Stimulated activated CD4-positive, alpha-beta T cell treated with anti-CD3 and anti-CD28 coated beads, Interleukin-15, amount 100 ng/mL, for 24 hours (primary cell): ENCODE measurements around the gene PAM16.
"Not testable (repeated sequence)": the region's sequence is repeated elsewhere in the genome, so short reads cannot be mapped to it uniquely, and the experiment has no call there.

Experiments used
- DNase-seq: peaks from one replicate; pipeline ENCODE4 v3.0.0-alpha.2; 2020

Gene PAM16

GRCh38 chr16:4350787-4351659 is at the start of gene PAM16:
Gene PAM16 (minus strand): TSS chr16:4351321. CDS start chr16:4351234, 87 bp downstream.
- peak; percentile 99 for DNase-seq

DNA sequence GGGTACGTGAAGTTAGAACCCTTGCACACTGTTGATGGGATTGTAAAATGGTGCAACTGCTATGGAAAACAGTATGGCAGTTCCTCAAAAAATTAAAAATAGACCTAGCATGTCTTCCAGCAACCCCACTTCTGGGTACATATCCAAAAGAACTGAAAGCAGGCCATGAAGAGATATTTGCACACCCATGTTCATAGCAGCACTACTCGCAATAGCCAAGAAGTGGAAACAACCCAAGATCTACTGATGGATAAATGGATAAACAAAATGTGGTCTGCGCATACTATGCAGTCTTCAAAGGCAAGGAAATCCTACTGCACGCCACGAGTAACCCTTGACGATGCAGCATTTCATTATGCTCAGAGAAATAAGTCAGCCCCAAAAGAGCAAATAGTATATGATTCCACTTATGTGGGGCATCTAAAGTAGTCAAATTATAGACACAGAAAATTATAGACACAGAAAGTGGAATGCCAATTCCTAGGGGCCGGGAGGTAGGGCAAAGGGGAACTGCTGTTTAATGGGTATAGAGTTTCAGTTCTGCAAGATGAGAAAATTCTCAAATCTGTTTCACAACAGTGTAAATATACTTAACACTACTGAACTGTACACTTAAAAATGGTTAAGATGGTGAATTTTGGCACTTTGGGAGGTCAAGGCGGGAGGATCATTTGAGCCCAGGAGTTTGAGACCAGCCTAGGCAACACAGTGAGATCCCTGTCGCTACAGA is 48.0 kb upstream of the PAM16 start:
- no peak for DNase-seq

DNA sequence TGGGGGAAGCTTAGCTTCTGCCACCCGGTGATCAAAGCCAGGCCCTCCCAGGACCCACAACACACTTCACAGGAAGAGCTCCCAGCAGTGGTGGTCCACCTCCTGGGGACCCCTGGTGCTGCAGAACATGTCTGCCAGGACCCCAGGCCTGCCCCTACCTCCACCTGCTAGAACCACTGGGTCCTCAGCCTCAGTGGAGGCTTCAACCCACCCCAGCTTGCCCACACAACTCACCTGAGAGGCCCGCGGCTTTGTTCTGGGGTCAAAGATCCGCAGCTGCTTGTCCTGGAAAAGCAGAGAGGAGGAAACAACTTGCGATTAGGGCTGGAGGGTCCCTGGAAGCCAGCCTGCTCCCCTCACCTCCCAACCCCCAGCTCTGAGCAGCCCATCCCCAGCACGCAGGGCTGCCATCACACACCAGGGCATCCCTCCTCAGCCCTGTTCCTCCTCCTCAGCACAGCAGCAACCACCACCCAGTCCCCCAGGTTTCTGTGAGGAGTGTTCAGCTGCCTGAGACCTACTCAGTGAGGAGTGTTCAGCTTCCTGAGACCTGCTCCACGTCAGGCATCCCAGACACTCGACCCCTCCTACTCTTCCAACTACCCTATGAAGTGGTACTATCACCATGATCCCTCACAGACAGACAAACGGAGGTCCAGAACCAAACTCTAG is 44.1 kb upstream of the PAM16 start:
- no peak for DNase-seq

GRCh38 chr16:4393850-4394249 is 42.7 kb upstream of the PAM16 start:
- DNase-seq = not testable (repeated sequence)

DNA sequence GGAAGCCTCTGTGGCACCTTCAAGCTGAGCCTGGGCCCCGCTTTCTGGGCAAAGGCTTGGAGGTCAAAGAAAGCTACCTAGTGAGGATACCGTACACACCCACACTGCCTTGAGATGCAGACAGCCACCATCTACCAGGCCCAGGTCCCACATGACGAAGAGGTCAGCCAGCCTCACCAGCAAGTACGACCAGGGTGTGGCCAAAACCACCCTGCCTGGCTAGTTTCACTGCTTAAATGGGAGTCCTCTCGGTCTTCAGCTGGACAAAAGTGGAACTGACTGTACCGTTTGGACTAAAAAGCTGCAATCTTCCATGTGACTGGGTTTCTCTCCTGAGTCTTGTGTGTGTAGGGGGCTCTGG is 42.1 kb upstream of the PAM16 start:
- no peak for DNase-seq

GRCh38 chr16:4392382-4393239 is 41.5 kb upstream of the PAM16 start:
- no peak for DNase-seq

DNA sequence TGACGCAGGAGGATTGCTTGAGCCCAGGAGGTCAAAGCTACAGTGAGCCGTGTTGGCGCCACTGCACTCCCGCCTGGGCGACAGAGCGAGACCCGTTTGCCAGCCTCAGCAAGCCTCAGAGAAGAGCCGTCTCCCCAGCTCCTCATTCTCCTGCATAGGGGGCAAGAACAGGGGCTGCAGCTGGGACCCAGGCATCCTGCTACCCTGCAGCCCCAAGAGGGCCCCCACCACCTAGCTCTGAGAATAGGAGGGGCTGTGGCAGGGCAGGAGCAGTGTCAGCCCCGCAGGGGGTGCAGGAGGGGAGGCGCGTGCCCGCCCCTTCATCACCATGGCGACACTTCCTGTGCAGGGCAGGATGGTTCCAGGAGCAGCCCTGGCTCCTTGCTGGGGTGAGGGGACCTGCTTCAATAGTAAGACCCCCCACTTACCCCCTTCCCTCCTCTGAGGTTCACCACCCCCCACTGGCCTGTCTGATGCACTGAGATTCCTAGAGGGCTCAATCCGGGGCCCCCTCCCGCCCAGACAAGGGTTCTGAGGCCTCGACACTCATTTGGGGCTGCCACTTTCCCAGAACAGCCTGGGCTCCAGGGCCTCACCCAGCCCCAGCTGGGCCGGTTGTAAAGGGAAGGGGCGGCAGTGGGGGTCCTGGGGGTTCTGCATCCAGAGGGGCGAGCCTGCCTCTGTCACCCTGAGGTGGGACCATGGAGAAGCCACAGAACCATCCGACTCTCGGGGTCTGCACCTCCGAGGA is 40.7 kb upstream of the PAM16 start:
- no peak for DNase-seq

DNA sequence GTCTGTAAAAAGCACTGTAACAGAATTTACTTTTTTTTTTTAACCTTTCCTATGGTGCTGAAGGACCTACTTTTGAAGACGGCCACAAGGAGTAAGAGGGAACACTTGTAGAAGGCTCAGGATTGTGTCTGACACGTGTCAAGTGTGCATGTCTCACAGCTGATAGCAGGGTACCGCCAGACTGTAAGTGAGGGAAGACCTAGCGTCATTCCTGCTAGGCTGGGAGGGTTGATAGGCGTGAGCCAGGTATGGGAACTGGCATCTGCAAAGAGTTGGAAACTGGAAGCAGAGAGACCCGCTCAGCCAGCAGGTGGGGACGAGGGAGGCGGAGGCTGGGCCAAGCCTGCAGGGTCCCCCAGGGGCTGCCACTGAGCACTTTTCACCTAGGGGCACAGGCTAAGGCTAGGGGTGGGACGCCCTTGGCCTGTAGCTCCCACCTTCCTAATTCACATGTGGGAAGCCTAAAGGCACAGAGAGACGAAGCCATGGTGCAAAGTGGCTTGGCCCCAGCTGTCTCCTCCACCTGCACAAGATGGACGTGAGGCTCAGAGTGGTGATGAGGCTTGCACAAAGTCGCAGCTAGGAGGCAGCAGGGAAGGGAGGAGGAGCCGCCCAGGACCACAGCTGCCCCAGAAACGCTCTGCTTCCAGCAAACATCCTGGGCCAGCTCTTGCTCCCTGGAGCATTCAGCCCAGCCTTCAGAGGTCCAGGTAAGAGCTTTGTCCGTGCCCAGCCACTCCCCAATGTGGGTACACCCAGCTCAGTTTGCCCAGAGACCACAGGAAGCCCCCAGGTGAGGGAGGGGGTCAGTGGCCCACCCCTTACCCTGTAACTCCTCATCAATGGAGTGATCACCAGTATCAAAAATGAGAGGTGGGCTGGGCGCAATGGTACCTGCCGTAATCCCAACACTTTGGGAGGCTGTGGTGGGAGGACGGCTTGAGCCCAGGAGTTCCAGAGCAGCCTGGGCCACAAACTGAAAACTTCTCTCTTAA is 39.4 kb upstream of the PAM16 start:
- DNase-seq = no peak

GRCh38 chr16:4389051-4389955 is 38.2 kb upstream of the PAM16 start:
- no peak for DNase-seq

- DNase-seq = no peak
Observed at GRCh38 chr16:4388271-4389021, 37.3 kb upstream of the PAM16 start.

DNA sequence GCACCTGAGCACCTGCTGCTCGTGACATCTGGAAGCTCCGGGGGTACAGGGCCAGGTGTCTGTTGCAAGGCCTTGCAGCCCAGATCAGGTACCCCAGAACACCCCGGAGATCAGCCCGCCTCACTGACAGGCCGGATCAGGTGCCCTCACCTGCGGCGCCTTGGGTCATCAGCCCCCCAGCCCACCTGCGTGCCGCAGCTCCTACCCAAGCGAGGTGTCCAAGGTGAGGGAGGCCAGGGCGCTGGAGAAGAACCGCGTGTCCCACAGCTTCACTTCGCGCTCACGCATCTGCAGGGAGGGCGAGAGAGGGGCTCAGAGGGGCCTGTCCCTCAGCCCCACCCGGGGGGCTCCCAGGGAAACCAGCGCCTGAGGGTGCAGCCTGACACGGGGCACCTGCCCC is 36.7 kb upstream of the PAM16 start:
- no peak for DNase-seq

DNA sequence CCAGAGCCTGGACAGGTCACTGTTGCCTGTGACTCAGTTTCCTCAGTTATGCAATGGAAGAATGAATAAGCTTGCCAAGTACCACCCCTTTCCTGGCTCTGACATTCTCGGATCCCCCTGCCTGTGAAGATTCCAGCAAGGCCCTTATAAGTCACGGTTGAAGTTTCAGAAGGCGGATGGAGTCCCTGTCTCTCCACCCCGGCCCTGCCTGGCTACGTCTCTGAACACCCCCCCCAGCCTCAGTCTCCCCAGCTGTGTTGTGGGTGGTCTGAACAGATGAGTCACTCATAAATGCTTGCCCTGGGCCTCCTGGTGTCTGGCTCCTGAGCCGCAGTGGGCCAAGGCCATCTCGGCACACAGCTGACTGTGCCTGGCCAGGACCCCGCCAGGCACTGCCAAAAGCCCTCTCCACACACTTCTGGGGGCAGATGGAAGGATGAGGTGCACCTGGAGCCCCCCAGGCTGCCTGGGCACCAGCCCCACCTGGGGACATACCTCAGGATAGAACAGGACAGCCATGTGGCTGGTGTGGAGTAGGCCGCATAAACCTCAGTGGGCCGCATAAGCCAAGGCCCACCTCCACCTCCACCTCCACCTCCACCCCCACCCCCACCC is 35.9 kb upstream of the PAM16 start:
- DNase-seq = no peak

- no peak for DNase-seq
Observed at GRCh38 chr16:4386451-4386805, 35.3 kb upstream of the PAM16 start.

DNA sequence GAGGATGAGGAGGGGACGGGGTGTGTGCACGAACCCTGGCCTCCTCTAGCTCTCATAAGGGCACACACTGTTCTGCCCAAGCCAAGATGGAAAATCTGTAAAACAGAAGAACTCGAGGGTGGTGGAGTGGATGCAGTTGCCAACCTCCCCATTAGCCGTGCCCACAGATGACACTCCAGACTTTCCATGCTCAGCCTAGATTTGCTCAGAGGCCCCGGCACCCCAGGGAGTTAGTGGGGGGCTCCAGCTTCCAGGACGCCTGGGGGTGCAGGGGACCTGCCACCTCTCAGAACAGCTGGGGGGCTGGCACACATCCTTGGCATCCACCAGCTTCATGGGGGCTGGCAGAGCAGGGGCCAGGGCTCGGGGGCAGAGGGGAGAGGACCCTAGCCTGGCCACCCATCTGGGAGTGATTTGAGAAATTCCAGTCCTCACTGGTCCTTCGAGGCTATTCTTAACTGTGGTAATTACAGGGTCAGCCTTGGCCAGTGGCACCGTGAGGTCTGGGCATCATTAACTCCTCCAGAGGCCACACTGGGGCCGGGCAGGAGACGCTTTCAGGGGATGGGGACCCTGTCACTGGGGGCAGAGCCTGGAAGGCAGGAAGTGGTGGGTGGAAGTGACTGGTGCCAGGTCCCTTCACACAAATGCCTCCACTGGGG is 34.8 kb upstream of the PAM16 start:
- DNase-seq = no peak

DNA sequence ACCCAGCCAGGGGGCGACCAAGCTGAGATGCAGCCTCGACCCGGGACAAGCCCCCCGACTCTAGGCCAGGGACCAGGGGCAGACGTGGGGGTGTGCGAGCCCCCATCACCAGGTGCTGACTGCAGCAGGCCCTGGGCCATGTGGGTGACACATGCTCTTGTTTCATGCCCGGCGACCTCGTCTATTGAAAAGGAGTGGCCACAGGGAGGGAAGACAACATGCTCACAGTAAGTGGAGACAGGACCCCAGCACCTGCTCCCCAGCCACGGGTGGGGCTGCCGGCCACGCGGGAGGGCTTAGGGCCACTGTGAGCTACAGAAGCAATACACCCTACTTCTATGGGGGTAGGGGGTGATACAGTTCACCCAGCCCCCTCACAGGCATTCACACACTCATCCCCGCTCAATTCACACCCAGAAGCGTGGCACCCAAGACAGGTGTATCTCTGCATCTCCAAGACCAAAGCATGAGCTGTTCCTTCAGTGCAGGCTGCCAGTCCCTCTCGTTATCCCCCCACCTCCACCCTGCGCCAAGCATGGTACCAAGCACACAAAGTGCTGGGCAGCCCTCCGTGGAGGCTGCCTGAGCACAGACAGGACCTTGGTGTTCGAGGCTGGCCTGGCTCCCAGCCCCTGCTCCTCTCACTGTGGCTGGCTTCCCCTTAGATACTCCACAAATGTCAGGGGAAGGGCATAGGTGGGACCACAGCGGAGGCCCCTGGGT is 34.1 kb upstream of the PAM16 start:
- DNase-seq = no peak

GRCh38 chr16:4384509-4384942 is 33.4 kb upstream of the PAM16 start:
- DNase-seq = no peak
